H1 (cell line): ENCODE data around the gene RPRML. TPM values are rescaled to one million over a fixed set of nuclear protein-coding genes. Genes with fewer than 3 reads are reported as not detected.

Experiments used
- CTCF ChIA-PET: fragments of 300-600 bp; sonication (Branson Sonifier 250); formaldehyde crosslinking; loops from one replicate; lab custom pipeline; 2021; ENCODE audit not compliant: partially characterized antibody; lab: Charles Lee
- POLR2A ChIA-PET: fragments of 300-600 bp; sonication (Branson Sonifier 250); formaldehyde crosslinking; loops from one replicate; lab custom pipeline; 2021; ENCODE audit warnings: inconsistent platforms; ENCODE audit not compliant: partially characterized antibody; lab: Charles Lee
- DNase-seq, 2 experiments: peaks; one replicate each; pipeline versions ENCODE4 v3.0.0 to v3.0.0-alpha.2; 2010 to 2022; ENCODE audit warnings: low spot score in 2 of 2, low read depth in 1 of 2, mixed read lengths in 1 of 2
- FAIRE-seq: peaks from 2 replicates; lab custom pipeline; 2011; peaks lifted over from hg19 to GRCh38; lab: Jason Lieb, UNC
- H2AFZ ChIP-seq: 2 replicates; pipeline ENCODE4 v1.8.1; 2012; ENCODE audit warnings: low read length, inconsistent platforms
- H2AK5ac ChIP-seq: 2 replicates; pipeline ENCODE4 v1.6.1; 2013; ENCODE audit warnings: low read depth, low read length
- H2BK120ac ChIP-seq: replicated peaks from 2 replicates; pipeline ENCODE3; 2013; ENCODE audit warnings: low read depth, low read length, inconsistent platforms
- H2BK12ac ChIP-seq: 2 replicates; pipeline ENCODE4 v1.6.1; 2013; ENCODE audit warnings: low read depth, low read length
- H2BK15ac ChIP-seq: 2 replicates; pipeline ENCODE4 v1.6.1; 2013; ENCODE audit warnings: low read length
- H2BK20ac ChIP-seq: 2 replicates; pipeline ENCODE4 v1.6.1; 2013; ENCODE audit warnings: low read length
- H2BK5ac ChIP-seq: 2 replicates; pipeline ENCODE4 v1.6.1; 2013; ENCODE audit warnings: low read depth, low read length
- H3K14ac ChIP-seq: 2 replicates; pipeline ENCODE4 v1.6.1; 2013; ENCODE audit warnings: inconsistent platforms; ENCODE audit not compliant: insufficient read length
- H3K18ac ChIP-seq: 2 replicates; pipeline ENCODE4 v1.6.1; 2013; ENCODE audit warnings: low read length; ENCODE audit errors: extremely low read depth
- H3K23ac ChIP-seq: 2 replicates; pipeline ENCODE4 v1.6.1; 2013; ENCODE audit warnings: inconsistent platforms; ENCODE audit not compliant: insufficient read length
- H3K23me2 ChIP-seq: 2 replicates; pipeline ENCODE4 v1.6.1; 2013; ENCODE audit warnings: low read depth, low read length
- H3K27ac ChIP-seq: 2 replicates; pipeline ENCODE4 v1.6.1; 2011; ENCODE audit warnings: low read depth, low read length, inconsistent platforms
- H3K27me3 ChIP-seq, 4 experiments: replicated peaks in 1 of 4; 1 replicate in 1 of 4; 2 replicates in 3 of 4; pipeline versions ENCODE4 v1.6.1 to v1.8.1; 2011 to 2013; ENCODE audit warnings: low read length in 3 of 4, mild to moderate bottlenecking in 3 of 4, inconsistent platforms in 2 of 4, mixed read lengths in 2 of 4, moderate library complexity in 1 of 4; ENCODE audit not compliant: control insufficient read depth in 3 of 4, insufficient read depth in 3 of 4; ENCODE audit errors: extremely low read depth in 1 of 4
- H3K36me3 ChIP-seq, 4 experiments: 2 replicates each; pipeline versions ENCODE4 v1.6.1 to v1.8.1; 2011 to 2013; ENCODE audit warnings: mild to moderate bottlenecking in 4 of 4, low read length in 3 of 4, moderate library complexity in 2 of 4, control low read depth in 1 of 4, inconsistent platforms in 1 of 4; ENCODE audit not compliant: insufficient read depth in 4 of 4, control insufficient read depth in 2 of 4
- H3K4ac ChIP-seq: replicated peaks from 2 replicates; pipeline ENCODE3; 2013; ENCODE audit warnings: low read length, low read depth, mixed read lengths, inconsistent platforms; ENCODE audit not compliant: insufficient read length
- H3K4me1 ChIP-seq, 4 experiments: replicated peaks in 1 of 4; 1 replicate in 1 of 4; 2 replicates in 3 of 4; pipeline versions ENCODE4 v1.6.1 to v1.8.1; 2011 to 2013; ENCODE audit warnings: low read length in 3 of 4, inconsistent platforms in 2 of 4, mixed read lengths in 1 of 4; ENCODE audit not compliant: insufficient read depth in 4 of 4, control insufficient read depth in 3 of 4
- H3K4me2 ChIP-seq, 2 experiments: 2 replicates each; pipeline versions ENCODE4 v1.6.1 to v1.8.1; 2011 to 2013; ENCODE audit warnings: low read depth in 2 of 2, low read length in 2 of 2, control low read depth in 1 of 2, inconsistent platforms in 1 of 2, mild to moderate bottlenecking in 1 of 2; ENCODE audit not compliant: insufficient read depth in 1 of 2
- H3K4me3 ChIP-seq, 4 experiments: fragments of 200-600, 300-600 bp in 1 of 4; sonication (generic), shearing (Covaris generic), sonication (Bioruptor Twin) in 1 of 4; 2 replicates each; pipeline versions ENCODE4 v1.5.1 to v1.8.1; 2011 to 2016; ENCODE audit warnings: low read length in 4 of 4, low read depth in 3 of 4, control low read depth in 2 of 4, inconsistent platforms in 2 of 4, mild to moderate bottlenecking in 2 of 4, mixed read lengths in 1 of 4, moderate library complexity in 1 of 4; ENCODE audit not compliant: insufficient read depth in 2 of 4; ENCODE audit errors: extremely low read depth in 1 of 4
- H3K56ac ChIP-seq: replicated peaks from 2 replicates; pipeline ENCODE3; 2013; ENCODE audit warnings: low read depth, mild to moderate bottlenecking, mixed read lengths, low read length, inconsistent platforms; ENCODE audit not compliant: insufficient read length
- H3K79me1 ChIP-seq: 2 replicates; pipeline ENCODE4 v1.6.1; 2013; ENCODE audit warnings: low read depth, low read length, control low read depth
- H3K79me2 ChIP-seq, 2 experiments: 2 replicates each; pipeline versions ENCODE4 v1.6.1 to v1.8.1; 2012 to 2013; ENCODE audit warnings: low read length in 2 of 2, mild to moderate bottlenecking in 2 of 2, inconsistent platforms in 1 of 2; ENCODE audit not compliant: insufficient read depth in 2 of 2, control insufficient read depth in 1 of 2
- H3K9ac ChIP-seq, 4 experiments: replicated peaks in 1 of 4; 1 replicate in 1 of 4; 2 replicates in 3 of 4; pipeline versions ENCODE4 v1.6.1 to v1.8.1; 2011 to 2013; ENCODE audit warnings: low read depth in 3 of 4, low read length in 3 of 4, control low read depth in 2 of 4, mild to moderate bottlenecking in 2 of 4, moderate library complexity in 2 of 4, inconsistent platforms in 1 of 4; ENCODE audit errors: extremely low read depth in 1 of 4
- H3K9me3 ChIP-seq, 2 experiments: 2 replicates each; pipeline versions ENCODE4 v1.6.1 to v1.8.1; 2012 to 2013; ENCODE audit warnings: mild to moderate bottlenecking in 2 of 2, moderate library complexity in 2 of 2, control low read depth in 1 of 2, inconsistent platforms in 1 of 2, low read depth in 1 of 2, low read length in 1 of 2, mixed read lengths in 1 of 2; ENCODE audit not compliant: insufficient read depth in 2 of 2
- H4K20me1 ChIP-seq, 2 experiments: replicated peaks in 1 of 2; 2 replicates each; pipeline versions ENCODE3 to v1.8.1; 2011 to 2013; ENCODE audit warnings: inconsistent platforms in 2 of 2, low read length in 2 of 2, mild to moderate bottlenecking in 1 of 2; ENCODE audit not compliant: insufficient read depth in 2 of 2, control insufficient read depth in 1 of 2
- H4K5ac ChIP-seq: 2 replicates; pipeline ENCODE4 v1.6.1; 2013; ENCODE audit warnings: low read length, low read depth, mixed read lengths, inconsistent platforms; ENCODE audit not compliant: insufficient read length
- H4K8ac ChIP-seq: 2 replicates; pipeline ENCODE4 v1.8.0; 2013; ENCODE audit warnings: mild to moderate bottlenecking, moderate library complexity, low read length, inconsistent platforms; ENCODE audit not compliant: insufficient read depth; ENCODE audit errors: extremely low read depth
- H4K91ac ChIP-seq: replicated peaks from 2 replicates; pipeline ENCODE3; 2013; ENCODE audit warnings: low read length, mixed read lengths, inconsistent platforms; ENCODE audit not compliant: insufficient read length
- POLR2A ChIP-seq, 2 experiments: IDR thresholded peaks; 1 replicate in 1 of 2; 2 replicates in 1 of 2; pipeline ENCODE4 v1.6.1; 2011; ENCODE audit warnings: low read depth in 2 of 2, low read length in 2 of 2, mild to moderate bottlenecking in 2 of 2; ENCODE audit errors: control extremely low read depth in 1 of 2
- SIX5 ChIP-seq: IDR thresholded peaks from 2 replicates; pipeline ENCODE4 v1.6.1; 2011; ENCODE audit warnings: mild to moderate bottlenecking, low read depth, low read length
- WGBS, 2 experiments: shearing (Covaris generic) in 1 of 2; methylation state at CpG; one replicate each; pipeline versions ENCODE4 v1.1.6 to v1.1.7; 2013 to 2015; ENCODE audit warnings: low lambda C conversion rate in 2 of 2, mixed read lengths in 2 of 2, inconsistent platforms in 1 of 2, low coverage in 1 of 2, missing lambda C conversion rate in 1 of 2; ENCODE audit not compliant: insufficient replicate concordance in 2 of 2, insufficient coverage in 1 of 2, insufficient read length in 1 of 2; ENCODE audit errors: extremely low coverage in 1 of 2, missing lambda C conversion rate in 1 of 2; 5-methylcytosine and 5-hydroxymethylcytosine counted together
- polyA plus RNA-seq, 7 experiments: library from polyadenylated mRNA; depleted of rRNA in 3 of 7; stranded (reverse) in 5 of 7; unstranded in 2 of 7; fragments of >200 nt in 5 of 7; fragments of 200-250 nt in 2 of 7; gene quantifications; 1 replicate in 5 of 7; 2 replicates in 1 of 7; 4 replicates in 1 of 7; pipeline versions ENCODE4 v1.2.1 to v1.2.3, GENCODE V29; 2011 to 2013; ENCODE audit warnings: missing spikeins in 2 of 7, mixed read lengths in 2 of 7
- total RNA-seq: library from RNA; stranded (reverse); fragmentation: NEBNext Ultra II Directional; extraction: Animal tissue kit (Norgen Biotek cat#: 25700); gene quantifications from 2 replicates; pipeline ENCODE4 v1.2.1, GENCODE V29; 2021

Gene RPRML
- total and polyA plus RNA-seq, 2 of the 8 experiments (the other 6 are each of a cell fraction or from before 2014, with no cell fraction given) = 3.5 to 5.5 TPM

GRCh38 chr17:46947216-46947615 is 31.8 kb downstream of the RPRML start:
- H4K8ac ChIP-seq = no peak overlapping the region
- H3K9ac ChIP-seq = no peak overlapping the region
- no peaks in the 10 kb centered on the region for H3K23me2 ChIP-seq
- H2BK12ac ChIP-seq = peak overlapping the region; percentile 50; the same call in 1 of the 2 replicates
- H2AK5ac ChIP-seq = peak overlapping the region; percentile 40; the same call in 1 of the 2 replicates
- no peak overlapping the region for H3K27ac ChIP-seq
- H3K79me2 ChIP-seq = no peaks in the 10 kb centered on the region
- no peak overlapping the region for H2BK120ac ChIP-seq
- no peak overlapping the region for H3K14ac ChIP-seq
- H2BK20ac ChIP-seq = no peak overlapping the region
- no peak overlapping the region for H3K56ac ChIP-seq
- no peaks in the 10 kb centered on the region for H3K9me3 ChIP-seq
- no peak for DNase-seq
- H3K4ac ChIP-seq = no peak overlapping the region
- H2AFZ ChIP-seq = no peak overlapping the region
- 82% methylated on average over 1 of the region's 3 CpGs; no CpG with 5 or more reads in 1 of the 2 experiments for WGBS, 2 experiments
- H2BK15ac ChIP-seq = no peak overlapping the region
- H3K23ac ChIP-seq = no peak overlapping the region
- no peaks in the 10 kb centered on the region for H3K27me3 ChIP-seq
- FAIRE-seq = no peak
- H2BK5ac ChIP-seq = no peak overlapping the region
- H3K79me1 ChIP-seq = no peaks in the 10 kb centered on the region
- H3K4me1 ChIP-seq = peaks cover 6 to 16% (median 9%) of the 10 kb centered on the region in 4 experiments
- no peak overlapping the region for H4K91ac ChIP-seq
- H3K18ac ChIP-seq = no peak overlapping the region
- TF ChIP-seq SIX5 (no peak), POLR2A (IDR thresholded peaks at IDR 0.05; ENCODE audit: control extremely low read depth in 1 of 2, low read depth in 2 of 2, low read length in 2 of 2) (0 out of 3 replicates have a peak, but pooled peaks of 1 of the 2 experiments have one; percentile 28)
- no peak overlapping the region for H3K4me3 ChIP-seq
- no peaks in the 10 kb centered on the region; a peak in 1 of 8 replicates for H3K36me3 ChIP-seq
- POLR2A ChIA-PET = interaction anchor here (0.7 to 5.4 kb wide), 4 partner anchors 12 to 71 kb away, joined by 3 to 26 read pairs (median 4); no protein-coding TSS in a partner anchor
- no peak overlapping the region for H4K5ac ChIP-seq
- CTCF ChIA-PET = interaction anchor here (0.9 to 10.0 kb wide), 6 partner anchors 10 to 52 kb away, joined by 3 to 154 read pairs (median 3); no protein-coding TSS in a partner anchor
- H4K20me1 ChIP-seq = peaks cover 0 to 12% of the 10 kb centered on the region in 2 experiments
- H3K4me2 ChIP-seq = no peak overlapping the region
